Measurements from ENCODE around the gene USH2A. TPM values are rescaled to one million over a fixed set of nuclear protein-coding genes. Genes with fewer than 3 reads are reported as not detected.

USH2A gene, protein sequence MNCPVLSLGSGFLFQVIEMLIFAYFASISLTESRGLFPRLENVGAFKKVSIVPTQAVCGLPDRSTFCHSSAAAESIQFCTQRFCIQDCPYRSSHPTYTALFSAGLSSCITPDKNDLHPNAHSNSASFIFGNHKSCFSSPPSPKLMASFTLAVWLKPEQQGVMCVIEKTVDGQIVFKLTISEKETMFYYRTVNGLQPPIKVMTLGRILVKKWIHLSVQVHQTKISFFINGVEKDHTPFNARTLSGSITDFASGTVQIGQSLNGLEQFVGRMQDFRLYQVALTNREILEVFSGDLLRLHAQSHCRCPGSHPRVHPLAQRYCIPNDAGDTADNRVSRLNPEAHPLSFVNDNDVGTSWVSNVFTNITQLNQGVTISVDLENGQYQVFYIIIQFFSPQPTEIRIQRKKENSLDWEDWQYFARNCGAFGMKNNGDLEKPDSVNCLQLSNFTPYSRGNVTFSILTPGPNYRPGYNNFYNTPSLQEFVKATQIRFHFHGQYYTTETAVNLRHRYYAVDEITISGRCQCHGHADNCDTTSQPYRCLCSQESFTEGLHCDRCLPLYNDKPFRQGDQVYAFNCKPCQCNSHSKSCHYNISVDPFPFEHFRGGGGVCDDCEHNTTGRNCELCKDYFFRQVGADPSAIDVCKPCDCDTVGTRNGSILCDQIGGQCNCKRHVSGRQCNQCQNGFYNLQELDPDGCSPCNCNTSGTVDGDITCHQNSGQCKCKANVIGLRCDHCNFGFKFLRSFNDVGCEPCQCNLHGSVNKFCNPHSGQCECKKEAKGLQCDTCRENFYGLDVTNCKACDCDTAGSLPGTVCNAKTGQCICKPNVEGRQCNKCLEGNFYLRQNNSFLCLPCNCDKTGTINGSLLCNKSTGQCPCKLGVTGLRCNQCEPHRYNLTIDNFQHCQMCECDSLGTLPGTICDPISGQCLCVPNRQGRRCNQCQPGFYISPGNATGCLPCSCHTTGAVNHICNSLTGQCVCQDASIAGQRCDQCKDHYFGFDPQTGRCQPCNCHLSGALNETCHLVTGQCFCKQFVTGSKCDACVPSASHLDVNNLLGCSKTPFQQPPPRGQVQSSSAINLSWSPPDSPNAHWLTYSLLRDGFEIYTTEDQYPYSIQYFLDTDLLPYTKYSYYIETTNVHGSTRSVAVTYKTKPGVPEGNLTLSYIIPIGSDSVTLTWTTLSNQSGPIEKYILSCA (N-terminal part only)
- not detected for total RNA-seq

DNA sequence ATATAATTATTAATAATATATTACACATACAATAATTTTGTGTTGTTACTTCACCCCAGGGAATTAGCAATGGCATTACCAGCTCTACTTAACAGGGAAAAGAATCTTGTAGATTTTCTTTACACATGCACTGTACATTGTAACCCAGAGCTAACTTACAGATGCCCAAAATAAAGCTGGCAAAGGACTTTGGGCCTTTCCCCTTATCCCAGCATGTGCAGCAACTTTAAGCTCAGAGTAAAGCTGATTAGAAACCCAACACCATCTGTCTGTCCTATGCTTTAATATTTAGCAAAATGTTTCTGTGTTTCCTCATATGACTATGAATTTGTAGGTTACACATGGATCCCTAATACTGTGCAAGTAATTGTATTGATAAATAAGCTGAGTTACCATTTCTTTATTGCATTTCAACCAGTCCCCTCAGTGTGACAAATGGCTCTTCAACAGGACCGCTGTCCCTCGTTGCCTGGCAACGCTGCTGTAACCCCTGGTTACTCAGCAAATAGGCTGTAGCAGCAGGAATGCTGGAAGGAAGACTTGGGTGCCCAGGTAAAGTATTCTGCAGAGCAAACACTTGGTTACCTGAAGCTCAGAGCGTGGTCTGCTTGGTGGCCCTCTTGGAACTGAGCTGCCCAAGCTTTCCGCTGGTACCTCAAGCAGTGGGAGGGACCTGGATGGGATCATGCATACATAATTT, at the start of gene USH2A:
Gene USH2A (minus strand): TSS at position 628 of the 700 bp plus-strand sequence. CDS start 1,112 bp downstream, outside the sequence.
- CTCF ChIA-PET = no interaction called here
- POLR2A ChIA-PET = no interaction called here

GRCh38 chr1:216466162-216466801, 43.0 kb upstream of the USH2A start:
- POLR2A ChIA-PET = no interaction called here
- CTCF ChIA-PET = no interaction called here

DNA sequence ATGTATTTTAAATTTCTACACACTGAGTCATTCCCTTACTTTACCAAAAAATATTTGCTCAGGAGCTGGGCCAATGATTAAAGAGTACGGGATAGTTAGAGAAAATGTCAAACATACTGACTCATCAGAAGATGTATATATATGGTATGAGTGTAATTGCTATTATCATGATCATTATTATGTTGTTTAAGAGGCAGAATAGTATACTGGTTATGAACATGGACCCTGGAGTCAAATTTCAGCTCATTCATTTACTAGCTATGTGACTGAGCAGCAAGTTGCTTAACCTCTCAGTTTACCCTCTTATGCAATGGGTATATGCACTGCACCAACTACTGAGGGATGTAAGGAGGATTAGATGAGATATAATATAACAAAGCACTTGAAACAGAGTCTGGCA, 41.2 kb upstream of the USH2A start:
- CTCF ChIA-PET = interaction anchor here (0.6 kb wide), 1 partner anchor 1575 kb away, joined by 3 read pairs; no protein-coding TSS in a partner anchor

DNA sequence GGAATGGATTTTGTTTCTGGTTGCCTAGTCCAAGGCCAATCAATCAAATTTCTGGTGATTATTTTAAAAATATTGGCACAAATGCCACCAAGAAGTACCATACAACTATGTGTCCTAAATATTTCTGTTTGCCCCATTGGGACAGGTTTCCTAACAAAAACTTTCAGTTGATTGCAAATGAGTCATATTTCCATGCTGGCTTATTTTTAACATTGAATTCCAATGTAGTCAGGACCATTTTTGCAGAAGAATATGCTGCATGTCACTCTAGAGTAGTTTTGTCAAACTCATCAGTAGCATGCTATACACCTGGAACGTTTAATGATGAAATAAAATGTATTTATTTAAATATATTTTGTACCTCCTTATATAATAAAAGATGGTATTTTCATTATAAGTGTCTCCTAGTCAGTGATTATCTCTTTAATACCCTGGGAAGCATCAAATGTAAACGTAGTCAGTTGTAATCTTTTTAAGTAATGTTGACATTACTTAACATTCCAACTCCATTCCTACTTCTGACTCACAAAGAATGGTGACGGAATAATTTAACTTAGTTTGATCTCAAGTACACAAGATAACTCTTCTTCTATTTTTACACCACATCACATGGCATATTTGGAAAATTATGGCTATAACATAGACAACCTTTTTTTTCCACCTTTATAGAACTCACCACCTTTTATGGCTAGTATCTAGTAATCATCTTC, 39.0 kb upstream of the USH2A start:
- ChIA-PET POLR2A (no interaction called here), CTCF (no interaction called here)

More for the DNA sequence above, 41.2 kb upstream of the USH2A start:
- POLR2A ChIA-PET = no interaction called here

DNA sequence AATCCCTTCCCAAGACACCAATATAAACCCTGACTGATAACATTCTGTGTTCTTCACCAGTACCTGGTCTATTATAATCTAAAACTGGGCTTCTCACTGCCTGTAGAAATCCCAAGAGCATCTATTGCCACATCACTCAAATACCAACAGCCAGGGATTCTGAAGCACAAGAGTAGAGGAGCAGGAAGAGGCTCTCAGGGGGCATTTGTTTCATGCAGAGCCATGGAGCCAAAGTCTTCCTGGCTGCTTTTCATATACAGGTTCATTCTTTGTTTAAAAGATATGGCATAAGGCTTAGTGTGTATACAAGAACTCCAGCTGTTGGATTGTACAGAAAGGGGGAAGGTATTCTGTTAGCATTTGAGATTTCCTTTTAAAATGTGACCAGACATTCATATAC, 38.2 kb upstream of the USH2A start:
- CTCF ChIA-PET = no interaction called here
- POLR2A ChIA-PET = no interaction called here

DNA sequence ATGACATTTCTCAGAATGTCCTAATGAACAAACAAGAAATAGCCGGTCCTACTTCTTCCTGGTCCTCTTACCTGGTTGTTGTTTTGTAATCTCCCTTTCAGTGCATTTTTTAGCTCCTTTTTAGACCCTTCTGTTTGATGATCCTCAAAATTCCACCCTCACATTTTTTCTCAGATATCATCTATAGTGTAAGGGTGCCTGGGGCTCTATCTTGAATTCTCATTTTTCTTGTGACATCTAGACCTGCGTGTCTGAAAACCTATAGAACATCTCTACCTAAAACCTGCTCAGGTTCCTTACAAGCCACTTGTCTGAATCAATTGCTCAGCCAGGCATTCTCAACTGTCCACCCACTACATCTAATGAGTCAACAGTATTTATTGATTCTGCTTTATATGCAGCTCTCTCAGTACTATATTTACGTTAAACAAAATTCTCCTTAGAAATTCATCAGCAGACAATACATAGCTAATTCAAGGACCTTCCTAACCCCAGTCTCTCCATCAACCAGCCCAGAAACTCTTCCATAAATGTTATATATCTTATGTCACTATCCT, 36.5 kb upstream of the USH2A start:
- ChIA-PET POLR2A (no interaction called here), CTCF (no interaction called here)

DNA sequence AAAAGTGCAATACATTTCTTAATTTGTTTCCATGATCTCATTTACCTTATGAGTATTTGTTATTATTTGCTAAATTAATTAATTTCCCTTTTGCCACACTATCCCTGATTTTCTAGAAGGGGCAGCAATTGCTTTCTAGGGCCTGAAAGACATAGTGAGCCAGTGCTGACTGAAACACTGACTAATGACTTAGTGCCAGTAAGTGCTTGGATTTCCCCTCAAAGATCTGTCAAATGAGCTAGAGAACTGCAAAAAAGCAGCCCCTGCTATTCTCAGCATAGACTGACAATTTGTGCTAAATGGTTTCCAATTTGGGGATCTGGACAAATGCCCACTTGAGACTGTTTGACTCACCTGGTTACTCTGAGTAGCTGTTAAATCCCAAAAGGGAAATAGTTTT, 35.6 kb upstream of the USH2A start:
- POLR2A ChIA-PET = no interaction called here
- CTCF ChIA-PET = no interaction called here

- ChIA-PET POLR2A (no interaction called here), CTCF (no interaction called here)
These were observed 34.1 kb upstream of the USH2A start for GRCh38 chr1:216457356-216457755.

DNA sequence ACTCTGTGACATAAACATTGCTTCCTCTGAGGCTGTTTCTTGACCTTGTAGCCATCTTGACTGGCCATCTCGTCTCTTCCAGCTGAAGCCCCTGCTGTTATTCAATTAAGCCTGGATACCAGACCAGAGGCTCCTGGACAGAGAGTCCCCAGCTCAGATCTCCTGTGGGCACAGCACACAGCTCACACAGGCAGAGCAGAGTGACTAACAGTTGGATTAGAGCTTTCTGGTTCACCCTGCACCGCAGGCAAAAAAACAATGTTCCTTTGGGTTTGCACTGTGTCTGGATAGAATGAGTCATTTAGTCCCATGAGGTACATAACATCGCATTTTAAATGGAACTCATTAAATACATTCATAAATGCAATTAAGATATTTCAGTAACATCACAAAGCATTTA, 33.4 kb upstream of the USH2A start:
- ChIA-PET POLR2A (no interaction called here), CTCF (no interaction called here)

DNA sequence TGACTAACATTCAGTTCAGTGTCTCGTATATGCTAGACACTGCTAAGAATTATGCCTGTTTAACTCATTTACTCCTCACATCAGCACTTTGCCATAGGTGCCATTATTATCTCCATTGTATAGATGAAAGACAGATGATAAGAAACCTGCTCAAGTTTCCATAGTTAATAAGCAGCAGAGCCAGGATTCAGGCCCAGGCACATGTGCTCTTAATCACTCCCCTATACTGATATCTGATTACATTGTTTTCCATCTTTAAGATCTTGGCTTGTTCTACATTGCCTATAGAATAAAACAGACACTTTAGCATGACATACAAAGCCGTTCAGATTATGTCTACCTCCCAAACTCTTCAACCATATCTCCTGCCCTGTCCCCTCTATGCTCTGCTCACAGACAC, 30.5 kb upstream of the USH2A start:
- POLR2A ChIA-PET = no interaction called here
- CTCF ChIA-PET = no interaction called here

GRCh38 chr1:216450227-216450626, 27.0 kb upstream of the USH2A start:
- ChIA-PET CTCF (no interaction called here), POLR2A (no interaction called here)

DNA sequence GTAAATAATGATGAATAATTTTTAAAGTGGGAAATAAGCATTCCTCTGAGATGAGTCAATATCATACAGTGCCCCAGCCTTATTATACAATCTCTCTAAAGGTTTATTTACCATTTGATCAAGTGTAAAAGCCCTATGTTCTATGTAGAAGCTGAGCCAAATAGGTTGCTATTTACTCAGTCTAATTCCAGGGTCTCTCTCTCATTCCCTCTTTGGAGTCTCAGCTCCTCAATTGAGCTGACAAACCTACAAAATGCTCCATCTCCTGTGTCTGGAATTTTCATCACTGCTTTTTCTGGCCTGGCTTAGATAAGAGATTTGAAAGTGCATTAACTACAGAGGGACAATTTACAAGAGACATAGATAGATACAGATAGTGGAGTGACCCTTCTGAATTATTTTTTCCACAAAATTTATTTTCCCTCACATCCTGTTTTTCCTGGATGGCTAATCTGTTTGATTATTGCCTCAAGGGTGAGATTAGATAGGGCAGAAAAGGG, 24.8 kb upstream of the USH2A start:
- ChIA-PET CTCF (no interaction called here), POLR2A (no interaction called here)

GRCh38 chr1:216437603-216438002, 14.4 kb upstream of the USH2A start:
- POLR2A ChIA-PET = no interaction called here
- CTCF ChIA-PET = no interaction called here

GRCh38 chr1:216434232-216434631, 11.0 kb upstream of the USH2A start:
- ChIA-PET POLR2A (no interaction called here), CTCF (no interaction called here)

- ChIA-PET CTCF (no interaction called here), POLR2A (no interaction called here)
These were observed 9.9 kb upstream of the USH2A start for GRCh38 chr1:216433175-216433574.

GRCh38 chr1:216430744-216431143, 7.5 kb upstream of the USH2A start:
- CTCF ChIA-PET = no interaction called here

GRCh38 chr1:216425577-216425976, 2.3 kb upstream of the USH2A start:
- ChIA-PET CTCF (no interaction called here), POLR2A (no interaction called here)

More at GRCh38 chr1:216430744-216431143, 7.5 kb upstream of the USH2A start:
- POLR2A ChIA-PET = no interaction called here

DNA sequence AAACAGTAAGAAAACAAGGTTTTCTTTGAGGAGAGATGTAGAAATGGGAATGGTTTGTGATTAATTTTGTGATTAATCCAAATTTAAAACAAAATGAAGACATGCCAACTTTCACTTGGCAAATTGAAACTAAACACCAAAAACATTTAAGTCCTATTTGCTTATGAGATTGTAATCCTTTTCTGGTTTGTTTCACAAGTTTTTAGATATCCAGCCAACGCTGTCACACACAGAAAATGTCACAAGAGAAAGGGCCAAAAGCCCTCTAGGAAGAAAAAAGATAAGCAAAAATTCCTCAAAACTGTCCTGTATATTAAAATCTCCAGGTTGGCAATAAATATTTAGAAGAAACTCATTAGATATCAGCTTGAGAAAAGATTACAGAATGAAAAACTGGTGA, 2.5 kb downstream of the USH2A start:
- ChIA-PET CTCF (no interaction called here), POLR2A (no interaction called here)

DNA sequence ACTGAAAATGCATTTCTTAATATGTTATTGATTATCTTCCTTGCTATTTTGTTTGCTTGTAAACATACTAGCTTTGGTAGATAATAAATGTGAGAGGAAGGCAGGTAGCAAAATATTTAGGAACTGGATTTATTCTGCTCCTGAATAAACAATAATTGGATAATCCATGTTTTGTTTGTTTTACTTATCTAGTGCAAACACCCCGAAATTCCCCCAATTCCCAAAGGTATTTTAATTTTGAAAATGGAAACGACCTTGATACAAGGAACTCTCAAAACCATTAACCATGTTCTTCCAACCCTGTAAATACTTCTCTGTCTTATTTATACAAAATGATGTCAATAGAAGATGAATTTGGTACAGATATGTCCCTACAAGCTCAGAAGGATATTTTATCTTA, 3.0 kb downstream of the USH2A start:
- ChIA-PET CTCF (no interaction called here), POLR2A (no interaction called here)

Measured in activated CD8-positive, alpha-beta memory T cell treated with anti-CD3 and anti-CD28 coated beads for 36 hours (primary cell).